Activated CD4-positive, alpha-beta memory T cell treated with anti-CD3 and anti-CD28 coated beads, Interleukin-2, amount 10 ng/mL, durations not matched to agents 7 days and 5 days (primary cell): ENCODE measurements around the gene UBC. TPM values are rescaled to one million over a fixed set of nuclear protein-coding genes. Genes with fewer than 3 reads are reported as not detected.
A peak's percentile ranks its signal among the peaks of the same experiment; 100 is the strongest.

Source experiments
- CTCF ChIA-PET: fragments of 350-600 bp; sonication (Branson Sonifier 250); formaldehyde crosslinking; loops from one replicate; lab custom pipeline; 2021; ENCODE audit warnings: antibody characterized with exemption, inconsistent platforms; lab: Charles Lee
- POLR2A ChIA-PET: fragments of 350-600 bp; sonication (Branson Sonifier 250); formaldehyde crosslinking; loops from one replicate; lab custom pipeline; 2021; ENCODE audit warnings: antibody characterized with exemption; lab: Charles Lee
- DNase-seq: peaks from one replicate; pipeline ENCODE4 v3.0.0-alpha.2; 2020
- H3K27ac Mint-ChIP-seq: one replicate; pipeline ENCODE4 v1.8.0; 2021; ENCODE audit warnings: mild to moderate bottlenecking, mixed read lengths
- H3K27me3 Mint-ChIP-seq: one replicate; pipeline ENCODE4 v1.8.0; 2021; ENCODE audit warnings: mixed read lengths
- H3K36me3 Mint-ChIP-seq: one replicate; pipeline ENCODE4 v1.8.0; 2021; ENCODE audit warnings: low read depth, mixed read lengths
- H3K4me1 Mint-ChIP-seq: one replicate; pipeline ENCODE4 v1.8.0; 2021; ENCODE audit warnings: mixed read lengths
- H3K4me3 Mint-ChIP-seq: one replicate; pipeline ENCODE4 v1.8.0; 2021; ENCODE audit warnings: mild to moderate bottlenecking, mixed read lengths
- H3K9me3 Mint-ChIP-seq: one replicate; pipeline ENCODE4 v1.8.0; 2021; ENCODE audit warnings: mixed read lengths
- total RNA-seq, 2 experiments: library from RNA; stranded (reverse); gene quantifications; one replicate each; pipeline ENCODE4 v1.2.3, GENCODE V29; 2021

UBC gene
- total RNA-seq: 1,000 to 10,000 TPM; 1,545 to 1,580 TPM

- H3K36me3 Mint-ChIP-seq: peaks cover 46% of the 10 kb centered on the region
- POLR2A ChIA-PET: interaction anchor here (0.8 to 11.2 kb wide), 10 partner anchors 9 to 140 kb away, joined by 3 to 462 read pairs (median 10); partner anchors contain the start of genes BRI3BP and DHX37
Measured at GRCh38 chr12:124914392-124915238, at the start of gene UBC. Gene UBC (minus strand): TSS chr12:124914650. CDS start chr12:124913771, 879 bp downstream.

GRCh38 chr12:124963211-124963610 lies 48.8 kb upstream of the UBC start:
- H3K9me3 Mint-ChIP-seq: no peaks in the 10 kb centered on the region
- H3K27ac Mint-ChIP-seq: no peak overlapping the region
- ChIA-PET CTCF (no interaction called here), POLR2A (no interaction called here)
- peaks cover 57% of the 10 kb centered on the region for H3K36me3 Mint-ChIP-seq
- H3K4me3 Mint-ChIP-seq: no peak overlapping the region
- no peak for DNase-seq
- H3K27me3 Mint-ChIP-seq: no peaks in the 10 kb centered on the region
- peaks cover 2% of the 10 kb centered on the region for H3K4me1 Mint-ChIP-seq

More at GRCh38 chr12:124914392-124915238, at the start of gene UBC:
- CTCF ChIA-PET: interaction anchor here (0.6 to 12.2 kb wide), 5 partner anchors 8 to 24 kb away, joined by 3 to 286 read pairs (median 10); no protein-coding TSS in a partner anchor
- DNase-seq: peak; percentile 88
- peak within 1 kb of the TSS; percentile 99 for H3K27ac Mint-ChIP-seq
- no peaks in the 10 kb centered on the region for H3K9me3 Mint-ChIP-seq
- H3K4me3 Mint-ChIP-seq: peak within 1 kb of the TSS; percentile 100
- H3K27me3 Mint-ChIP-seq: no peaks in the 10 kb centered on the region
- H3K4me1 Mint-ChIP-seq: peaks cover 84% of the 10 kb centered on the region

GRCh38 chr12:124961055-124961454 lies 46.6 kb upstream of the UBC start:
- Mint-ChIP-seq H3K4me3 (no peak overlapping the region), H3K4me1 (peaks cover 2% of the 10 kb centered on the region), H3K36me3 (peaks cover 59% of the 10 kb centered on the region), H3K9me3 (no peaks in the 10 kb centered on the region), H3K27me3 (no peaks in the 10 kb centered on the region), H3K27ac (no peak overlapping the region)
- CTCF ChIA-PET: interaction anchor here (1.5 kb wide), 1 partner anchor 21 kb away, joined by 6 read pairs; no protein-coding TSS in a partner anchor
- DNase-seq: no peak
- POLR2A ChIA-PET: no interaction called here

- Mint-ChIP-seq H3K9me3 (no peaks in the 10 kb centered on the region), H3K4me1 (peaks cover 2% of the 10 kb centered on the region), H3K27ac (no peak overlapping the region), H3K27me3 (no peaks in the 10 kb centered on the region), H3K36me3 (peaks cover 36% of the 10 kb centered on the region), H3K4me3 (no peak overlapping the region)
- DNase-seq: no peak
- POLR2A ChIA-PET: no interaction called here
- CTCF ChIA-PET: no interaction called here
Measured at GRCh38 chr12:124956571-124956970, 42.1 kb upstream of the UBC start.

GRCh38 chr12:124954771-124955170 lies 40.3 kb upstream of the UBC start:
- CTCF ChIA-PET: interaction anchor here (1.7 kb wide), 1 partner anchor 14 kb away, joined by 5 read pairs; no protein-coding TSS in a partner anchor
- no peaks in the 10 kb centered on the region for H3K4me1 Mint-ChIP-seq
- no peak overlapping the region for H3K27ac Mint-ChIP-seq
- no peaks in the 10 kb centered on the region for H3K9me3 Mint-ChIP-seq
- no peak for DNase-seq
- H3K27me3 Mint-ChIP-seq: no peaks in the 10 kb centered on the region
- no peak overlapping the region for H3K4me3 Mint-ChIP-seq
- POLR2A ChIA-PET: interaction anchor here (0.9 to 1.2 kb wide), 2 partner anchors 15 to 40 kb away, joined by 3 to 4 read pairs; partner anchors contain the start of gene UBC
- H3K36me3 Mint-ChIP-seq: peaks cover 30% of the 10 kb centered on the region

GRCh38 chr12:124953689-124954405 lies 39.4 kb upstream of the UBC start:
- no peak overlapping the region for H3K27ac Mint-ChIP-seq
- DNase-seq: no peak
- ChIA-PET CTCF (interaction anchor here (1.7 to 3.1 kb wide), 2 partner anchors 13 kb away, joined by 5 to 10 read pairs; no protein-coding TSS in a partner anchor), POLR2A (interaction anchor here (1.5 kb wide), 1 partner anchor 13 kb away, joined by 4 read pairs; no protein-coding TSS in a partner anchor)
- no peak overlapping the region for H3K4me3 Mint-ChIP-seq
- H3K36me3 Mint-ChIP-seq: peaks cover 31% of the 10 kb centered on the region
- H3K27me3 Mint-ChIP-seq: no peaks in the 10 kb centered on the region
- H3K9me3 Mint-ChIP-seq: no peaks in the 10 kb centered on the region
- no peaks in the 10 kb centered on the region for H3K4me1 Mint-ChIP-seq

GRCh38 chr12:124952801-124953200 lies 38.4 kb upstream of the UBC start:
- Mint-ChIP-seq H3K4me3 (no peak overlapping the region), H3K9me3 (no peaks in the 10 kb centered on the region), H3K4me1 (no peaks in the 10 kb centered on the region), H3K27me3 (no peaks in the 10 kb centered on the region), H3K27ac (no peak overlapping the region), H3K36me3 (peaks cover 29% of the 10 kb centered on the region)
- no peak for DNase-seq
- POLR2A ChIA-PET: interaction anchor here (1.5 kb wide), 1 partner anchor 12 kb away, joined by 4 read pairs; no protein-coding TSS in a partner anchor
- CTCF ChIA-PET: interaction anchor here (3.1 kb wide), 1 partner anchor 12 kb away, joined by 10 read pairs; no protein-coding TSS in a partner anchor

- no peaks in the 10 kb centered on the region for H3K4me1 Mint-ChIP-seq
- H3K9me3 Mint-ChIP-seq: no peaks in the 10 kb centered on the region
- H3K27ac Mint-ChIP-seq: no peak overlapping the region
- H3K27me3 Mint-ChIP-seq: no peaks in the 10 kb centered on the region
- peaks cover 24% of the 10 kb centered on the region for H3K36me3 Mint-ChIP-seq
- ChIA-PET CTCF (interaction anchor here (3.1 kb wide), 1 partner anchor 12 kb away, joined by 10 read pairs; no protein-coding TSS in a partner anchor), POLR2A (no interaction called here)
- DNase-seq: no peak
- H3K4me3 Mint-ChIP-seq: no peak overlapping the region
Measured at GRCh38 chr12:124952295-124952694, 37.8 kb upstream of the UBC start.

- Mint-ChIP-seq H3K4me1 (no peaks in the 10 kb centered on the region), H3K36me3 (peaks cover 24% of the 10 kb centered on the region), H3K4me3 (no peak overlapping the region), H3K9me3 (no peaks in the 10 kb centered on the region), H3K27me3 (no peaks in the 10 kb centered on the region), H3K27ac (no peak overlapping the region)
- ChIA-PET POLR2A (no interaction called here), CTCF (no interaction called here)
- no peak for DNase-seq
Measured at GRCh38 chr12:124949779-124950728, 35.6 kb upstream of the UBC start.

GRCh38 chr12:124949066-124949465 lies 34.6 kb upstream of the UBC start:
- H3K27me3 Mint-ChIP-seq: no peaks in the 10 kb centered on the region
- no peak for DNase-seq
- H3K36me3 Mint-ChIP-seq: peaks cover 22% of the 10 kb centered on the region
- H3K9me3 Mint-ChIP-seq: no peaks in the 10 kb centered on the region
- ChIA-PET POLR2A (interaction anchor here (1.5 kb wide), 1 partner anchor 9 kb away, joined by 6 read pairs; no protein-coding TSS in a partner anchor), CTCF (no interaction called here)
- H3K27ac Mint-ChIP-seq: no peak overlapping the region
- H3K4me3 Mint-ChIP-seq: no peak overlapping the region
- no peaks in the 10 kb centered on the region for H3K4me1 Mint-ChIP-seq

- POLR2A ChIA-PET: interaction anchor here (1.5 kb wide), 1 partner anchor 8 kb away, joined by 6 read pairs; no protein-coding TSS in a partner anchor
- CTCF ChIA-PET: no interaction called here
- DNase-seq: no peak
Measured at GRCh38 chr12:124947561-124948398, 33.3 kb upstream of the UBC start.

More at GRCh38 chr12:124947561-124948398, 33.3 kb upstream of the UBC start:
- Mint-ChIP-seq H3K27ac (no peak overlapping the region), H3K4me3 (no peak overlapping the region), H3K36me3 (peaks cover 22% of the 10 kb centered on the region), H3K27me3 (no peaks in the 10 kb centered on the region), H3K9me3 (no peaks in the 10 kb centered on the region), H3K4me1 (no peaks in the 10 kb centered on the region)
